ENCODE data around the gene CDCA7L.

CDCA7L gene, protein sequence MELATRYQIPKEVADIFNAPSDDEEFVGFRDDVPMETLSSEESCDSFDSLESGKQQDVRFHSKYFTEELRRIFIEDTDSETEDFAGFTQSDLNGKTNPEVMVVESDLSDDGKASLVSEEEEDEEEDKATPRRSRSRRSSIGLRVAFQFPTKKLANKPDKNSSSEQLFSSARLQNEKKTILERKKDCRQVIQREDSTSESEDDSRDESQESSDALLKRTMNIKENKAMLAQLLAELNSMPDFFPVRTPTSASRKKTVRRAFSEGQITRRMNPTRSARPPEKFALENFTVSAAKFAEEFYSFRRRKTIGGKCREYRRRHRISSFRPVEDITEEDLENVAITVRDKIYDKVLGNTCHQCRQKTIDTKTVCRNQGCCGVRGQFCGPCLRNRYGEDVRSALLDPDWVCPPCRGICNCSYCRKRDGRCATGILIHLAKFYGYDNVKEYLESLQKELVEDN

GRCh38 chr7:21945454-21946221 lies at the start of gene CDCA7L:
TSS of gene CDCA7L (minus strand) at chr7:21945899. CDS start at chr7:21945804, 95 bp downstream.
- peak within 1 kb of the TSS; percentile 64 for H3K4me2 ChIP-seq (ENCODE audit: low read length)
- H3K4me1 ChIP-seq: no peaks in the 10 kb centered on the region
- H3K36me3 ChIP-seq (ENCODE audit: control insufficient read depth, insufficient read depth, low read length): no peaks in the 10 kb centered on the region
- TF ChIP-seq, protein P1, sequence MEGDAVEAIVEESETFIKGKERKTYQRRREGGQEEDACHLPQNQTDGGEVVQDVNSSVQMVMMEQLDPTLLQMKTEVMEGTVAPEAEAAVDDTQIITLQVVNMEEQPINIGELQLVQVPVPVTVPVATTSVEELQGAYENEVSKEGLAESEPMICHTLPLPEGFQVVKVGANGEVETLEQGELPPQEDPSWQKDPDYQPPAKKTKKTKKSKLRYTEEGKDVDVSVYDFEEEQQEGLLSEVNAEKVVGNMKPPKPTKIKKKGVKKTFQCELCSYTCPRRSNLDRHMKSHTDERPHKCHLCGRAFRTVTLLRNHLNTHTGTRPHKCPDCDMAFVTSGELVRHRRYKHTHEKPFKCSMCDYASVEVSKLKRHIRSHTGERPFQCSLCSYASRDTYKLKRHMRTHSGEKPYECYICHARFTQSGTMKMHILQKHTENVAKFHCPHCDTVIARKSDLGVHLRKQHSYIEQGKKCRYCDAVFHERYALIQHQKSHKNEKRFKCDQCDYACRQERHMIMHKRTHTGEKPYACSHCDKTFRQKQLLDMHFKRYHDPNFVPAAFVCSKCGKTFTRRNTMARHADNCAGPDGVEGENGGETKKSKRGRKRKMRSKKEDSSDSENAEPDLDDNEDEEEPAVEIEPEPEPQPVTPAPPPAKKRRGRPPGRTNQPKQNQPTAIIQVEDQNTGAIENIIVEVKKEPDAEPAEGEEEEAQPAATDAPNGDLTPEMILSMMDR (IDR thresholded peaks at IDR 0.05): no peak
- H3K9ac ChIP-seq: no peak within 1 kb of the TSS
- H3K4me3 ChIP-seq (ENCODE audit: low read depth, low read length): peak within 1 kb of the TSS; percentile 49
- no peaks in the 10 kb centered on the region for H3K9me3 ChIP-seq (ENCODE audit: control insufficient read depth, low read length)
- peak within 1 kb of the TSS; percentile 17 for H3K27ac ChIP-seq
- H2AFZ ChIP-seq: peak within 1 kb of the TSS; percentile 85
- H3K27me3 ChIP-seq (ENCODE audit: control insufficient read depth, insufficient read depth, low read length): no peaks in the 10 kb centered on the region
- H3K79me2 ChIP-seq: no peaks in the 10 kb centered on the region

DNA sequence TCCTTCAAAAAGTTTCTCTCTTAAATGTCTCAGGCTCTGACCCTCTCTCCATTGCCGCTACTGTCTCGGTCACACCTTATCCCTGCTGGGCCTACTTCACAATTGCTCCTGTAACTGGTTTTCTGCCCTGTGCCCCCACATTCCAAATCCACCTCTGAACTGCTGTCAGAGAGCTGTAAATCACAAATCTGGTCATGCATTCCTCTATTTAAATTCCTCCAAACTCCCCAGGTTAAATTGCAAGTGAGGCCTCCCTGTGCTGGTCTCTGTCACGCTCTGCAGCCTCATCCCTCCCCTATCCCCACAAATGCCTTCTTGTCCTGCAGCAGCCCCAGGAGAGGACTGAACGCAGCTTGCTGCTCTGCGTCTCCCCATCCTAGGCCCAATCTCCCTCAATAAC lies 40.4 kb upstream of the CDCA7L start:
- H3K4me3 ChIP-seq (ENCODE audit: low read depth, low read length): no peak overlapping the region
- no peaks in the 10 kb centered on the region for H3K27me3 ChIP-seq (ENCODE audit: control insufficient read depth, insufficient read depth, low read length)

GRCh38 chr7:21984042-21984441 lies 38.3 kb upstream of the CDCA7L start:
- Histone ChIP-seq H3K4me2 (ENCODE audit: low read length) (no peak overlapping the region), H3K4me1 (no peaks in the 10 kb centered on the region), H3K9ac (no peak overlapping the region), H3K4me3 (ENCODE audit: low read depth, low read length) (no peak overlapping the region), H3K36me3 (ENCODE audit: control insufficient read depth, insufficient read depth, low read length) (no peaks in the 10 kb centered on the region), H3K27ac (no peak overlapping the region), H2AFZ (no peak overlapping the region), H3K79me2 (no peaks in the 10 kb centered on the region), H3K9me3 (ENCODE audit: control insufficient read depth, low read length) (no peaks in the 10 kb centered on the region), H3K27me3 (ENCODE audit: control insufficient read depth, insufficient read depth, low read length) (no peaks in the 10 kb centered on the region)
- TF ChIP-seq, protein P1 (IDR thresholded peaks at IDR 0.05): no peak

More for the DNA sequence above, 40.4 kb upstream of the CDCA7L start:
- Histone ChIP-seq H3K9me3 (ENCODE audit: control insufficient read depth, low read length) (no peaks in the 10 kb centered on the region), H3K27ac (no peak overlapping the region), H3K36me3 (ENCODE audit: control insufficient read depth, insufficient read depth, low read length) (no peaks in the 10 kb centered on the region), H3K79me2 (no peaks in the 10 kb centered on the region), H3K9ac (no peak overlapping the region), H2AFZ (no peak overlapping the region), H3K4me1 (no peaks in the 10 kb centered on the region), H3K4me2 (ENCODE audit: low read length) (no peak overlapping the region)
- TF ChIP-seq, protein P1 (IDR thresholded peaks at IDR 0.05): no peak

DNA sequence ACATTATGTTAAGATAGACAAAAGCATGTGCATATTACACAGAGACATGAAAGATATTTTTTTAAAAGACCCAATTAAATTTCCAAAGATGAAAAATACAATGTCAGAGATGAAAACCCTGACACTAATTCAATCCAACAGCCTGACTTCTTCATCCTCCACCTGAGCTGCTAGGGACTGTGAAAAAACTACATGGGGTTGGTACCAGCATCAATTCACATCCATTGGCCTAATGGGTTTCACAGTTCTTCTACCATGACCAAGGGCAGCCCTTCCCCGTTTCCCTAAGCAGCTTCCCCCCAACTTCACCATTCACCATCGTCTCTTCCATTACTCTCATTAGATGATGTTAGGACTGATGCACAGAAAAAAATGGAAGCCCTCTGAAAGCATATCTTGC lies 37.4 kb upstream of the CDCA7L start:
- Histone ChIP-seq H3K27me3 (ENCODE audit: control insufficient read depth, insufficient read depth, low read length) (no peaks in the 10 kb centered on the region), H2AFZ (no peak overlapping the region), H3K4me1 (no peaks in the 10 kb centered on the region), H3K9ac (no peak overlapping the region), H3K36me3 (ENCODE audit: control insufficient read depth, insufficient read depth, low read length) (no peaks in the 10 kb centered on the region), H3K9me3 (ENCODE audit: control insufficient read depth, low read length) (no peaks in the 10 kb centered on the region), H3K4me3 (ENCODE audit: low read depth, low read length) (no peak overlapping the region), H3K4me2 (ENCODE audit: low read length) (no peak overlapping the region), H3K27ac (no peak overlapping the region), H3K79me2 (no peaks in the 10 kb centered on the region)
- TF ChIP-seq, protein P1 (IDR thresholded peaks at IDR 0.05): no peak

Data from parathyroid adenoma (tissue), 2 donors.